Trophoblast cell (in vitro differentiated cells and primary cell): Measurements from ENCODE around the gene UBE2E2.

Experiments used
- DNase-seq, 2 donors: peaks; one replicate each; pipeline ENCODE4 v3.0.0-alpha.2; 2016
- H2AFZ ChIP-seq: 2 replicates; pipeline ENCODE4 v1.6.1; 2013; ENCODE audit warnings: low read length, moderate library complexity, mild to moderate bottlenecking; ENCODE audit not compliant: insufficient read depth, poor library complexity
- H2AK5ac ChIP-seq: 2 replicates; pipeline ENCODE4 v1.6.1; 2013; ENCODE audit warnings: mild to moderate bottlenecking, low read length
- H2BK120ac ChIP-seq: 2 replicates; pipeline ENCODE4 v1.6.1; 2013; ENCODE audit warnings: low read length, mild to moderate bottlenecking, moderate library complexity; ENCODE audit not compliant: insufficient read depth, poor library complexity
- H2BK12ac ChIP-seq: 2 replicates; pipeline ENCODE4 v1.6.1; 2013; ENCODE audit warnings: mild to moderate bottlenecking, low read length, moderate library complexity
- H2BK5ac ChIP-seq: 2 replicates; pipeline ENCODE4 v1.6.1; 2013; ENCODE audit warnings: low read length, low read depth, moderate library complexity, mild to moderate bottlenecking; ENCODE audit not compliant: poor library complexity
- H3K14ac ChIP-seq: 2 replicates; pipeline ENCODE4 v1.6.1; 2013; ENCODE audit warnings: mild to moderate bottlenecking, low read length
- H3K18ac ChIP-seq: 2 replicates; pipeline ENCODE4 v1.6.1; 2013; ENCODE audit warnings: mild to moderate bottlenecking, low read length
- H3K23ac ChIP-seq: 2 replicates; pipeline ENCODE4 v1.6.1; 2013; ENCODE audit warnings: low read length
- H3K27ac ChIP-seq: 2 replicates; pipeline ENCODE4 v1.5.1; 2013; ENCODE audit warnings: low read depth, mild to moderate bottlenecking, inconsistent platforms, low read length, moderate library complexity
- H3K27me3 ChIP-seq: 2 replicates; pipeline ENCODE4 v1.6.1; 2013; ENCODE audit warnings: inconsistent platforms, mild to moderate bottlenecking, low read length, moderate library complexity; ENCODE audit not compliant: insufficient read depth
- H3K36me3 ChIP-seq, 2 experiments: 1 replicate in 1 of 2; 2 replicates in 1 of 2; pipeline ENCODE4 v1.6.1; 2013; ENCODE audit warnings: low read length in 2 of 2, mild to moderate bottlenecking in 2 of 2, moderate library complexity in 1 of 2; ENCODE audit not compliant: insufficient read depth in 2 of 2, control insufficient read depth in 1 of 2
- H3K4ac ChIP-seq: 2 replicates; pipeline ENCODE4 v1.6.1; 2013; ENCODE audit warnings: low read depth, mild to moderate bottlenecking, low read length, moderate library complexity
- H3K4me1 ChIP-seq, 2 experiments: 1 replicate in 1 of 2; 2 replicates in 1 of 2; pipeline ENCODE4 v1.6.1; 2013; ENCODE audit warnings: low read length in 2 of 2, mild to moderate bottlenecking in 2 of 2, moderate library complexity in 1 of 2; ENCODE audit not compliant: insufficient read depth in 2 of 2, control insufficient read depth in 1 of 2
- H3K4me2 ChIP-seq: 2 replicates; pipeline ENCODE4 v1.6.1; 2013; ENCODE audit warnings: inconsistent platforms, mild to moderate bottlenecking, low read length, moderate library complexity
- H3K4me3 ChIP-seq: 2 replicates; pipeline ENCODE4 v1.5.1; 2013; ENCODE audit warnings: mild to moderate bottlenecking, low read depth, low read length, inconsistent platforms
- H3K79me1 ChIP-seq: one replicate; pipeline ENCODE4 v1.6.1; 2013; ENCODE audit warnings: low read length
- H3K79me2 ChIP-seq: 2 replicates; pipeline ENCODE4 v1.6.1; 2013; ENCODE audit warnings: low read length, mild to moderate bottlenecking; ENCODE audit not compliant: control insufficient read depth, insufficient read depth, poor library complexity
- H3K9ac ChIP-seq: 2 replicates; pipeline ENCODE4 v1.6.1; 2013; ENCODE audit warnings: mild to moderate bottlenecking, low read length
- H3K9me3 ChIP-seq: 2 replicates; pipeline ENCODE4 v1.6.1; 2013; ENCODE audit warnings: low read depth, mild to moderate bottlenecking, control low read depth, inconsistent platforms, low read length; ENCODE audit not compliant: insufficient read depth
- H4K12ac ChIP-seq: 2 replicates; pipeline ENCODE4 v1.6.1; 2013; ENCODE audit warnings: low read depth, mild to moderate bottlenecking, low read length, moderate library complexity
- H4K8ac ChIP-seq: 2 replicates; pipeline ENCODE4 v1.6.1; 2013; ENCODE audit warnings: low read depth, mild to moderate bottlenecking, low read length, moderate library complexity
- H4K91ac ChIP-seq: one replicate; pipeline ENCODE4 v1.6.1; 2013; ENCODE audit warnings: low read depth, mild to moderate bottlenecking, low read length, moderate library complexity
- WGBS: extraction: QIAGEN DNeasy Blood & Tissue Kit; methylation state at CpG from one replicate; pipeline ENCODE4 v1.1.7; 2013; ENCODE audit warnings: missing lambda C conversion rate; ENCODE audit not compliant: insufficient read length, insufficient coverage; ENCODE audit errors: extremely low coverage; 5-methylcytosine and 5-hydroxymethylcytosine counted together

The UBE2E2 gene

DNA sequence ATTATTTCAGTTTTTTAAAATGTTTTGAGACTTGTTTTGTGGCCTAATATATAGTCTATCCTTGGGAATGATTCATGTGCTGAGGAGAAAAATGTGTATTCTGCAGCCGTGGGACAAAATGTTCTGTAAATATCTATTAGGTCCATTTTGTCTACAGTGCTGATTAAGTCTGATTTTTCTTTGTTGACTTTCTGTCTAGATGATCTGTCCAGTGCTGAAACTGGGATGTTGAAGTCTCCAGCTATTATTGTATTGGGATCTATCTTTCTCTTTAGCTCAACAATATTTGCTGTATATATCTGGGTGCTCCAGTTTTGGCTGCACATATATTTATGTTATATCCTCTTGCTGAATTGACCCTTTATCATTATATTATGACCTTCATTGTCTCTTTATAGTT lies 85.2 kb downstream of the UBE2E2 start:
- no peak for DNase-seq
- Histone ChIP-seq H3K4me2 (no peak overlapping the region), H3K23ac (no peak overlapping the region), H3K9ac (no peak overlapping the region), H2BK12ac (no peak overlapping the region), H2AFZ (no peak overlapping the region), H4K91ac (no peak overlapping the region), H4K12ac (no peak overlapping the region), H3K79me1 (no peaks in the 10 kb centered on the region), H2BK120ac (no peak overlapping the region), H3K4me1 (no peaks in the 10 kb centered on the region), H4K8ac (no peak overlapping the region), H3K14ac (no peak overlapping the region), H3K9me3 (no peaks in the 10 kb centered on the region), H3K79me2 (no peaks in the 10 kb centered on the region), H2BK5ac (no peak overlapping the region), H3K36me3 (no peaks in the 10 kb centered on the region), H3K18ac (no peak overlapping the region), H3K4me3 (no peak overlapping the region), H3K27me3 (no peaks in the 10 kb centered on the region), H3K4ac (no peak overlapping the region), H3K27ac (no peak overlapping the region), H2AK5ac (no peak overlapping the region)
- WGBS, result no CpG with 5 or more reads among the region's 1 CpG

GRCh38 chr3:23288715-23289114 lies 85.6 kb downstream of the UBE2E2 start:
- Histone ChIP-seq H3K4ac (no peak overlapping the region), H3K18ac (no peak overlapping the region), H3K79me2 (no peaks in the 10 kb centered on the region), H2BK12ac (no peak overlapping the region), H3K36me3 (no peaks in the 10 kb centered on the region), H2AFZ (no peak overlapping the region), H3K9ac (no peak overlapping the region), H4K8ac (no peak overlapping the region), H4K91ac (no peak overlapping the region), H3K23ac (no peak overlapping the region), H3K14ac (no peak overlapping the region), H3K4me2 (no peak overlapping the region), H3K27me3 (no peaks in the 10 kb centered on the region), H2AK5ac (no peak overlapping the region), H3K27ac (no peak overlapping the region), H2BK5ac (no peak overlapping the region), H3K4me1 (no peaks in the 10 kb centered on the region), H3K9me3 (no peaks in the 10 kb centered on the region), H3K4me3 (no peak overlapping the region), H4K12ac (no peak overlapping the region), H2BK120ac (no peak overlapping the region), H3K79me1 (no peaks in the 10 kb centered on the region)
- WGBS, result no CpG with 5 or more reads among the region's 2 CpGs
- no peak for DNase-seq

DNA sequence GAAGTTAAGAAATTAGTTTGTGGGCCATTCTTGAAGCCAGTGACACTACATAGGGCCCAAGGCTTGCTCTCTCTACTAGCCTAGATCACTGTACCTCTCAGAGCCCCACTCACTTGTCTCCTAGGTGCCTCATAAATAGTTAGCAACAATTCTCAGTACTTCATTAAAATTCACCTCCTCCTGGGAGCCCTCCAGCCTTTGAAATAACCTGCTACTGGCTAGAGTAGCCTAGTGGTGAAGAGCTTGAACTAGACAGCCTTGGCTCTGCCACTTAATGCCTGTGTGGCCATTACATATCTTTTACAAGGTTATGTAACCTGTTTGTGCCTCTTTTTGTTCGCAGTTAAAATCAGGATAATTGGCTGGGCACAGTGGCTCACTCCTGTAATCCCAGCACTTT lies 89.3 kb downstream of the UBE2E2 start:
- no peak for DNase-seq
- Histone ChIP-seq H3K4ac (no peak overlapping the region), H3K4me2 (no peak overlapping the region), H2AK5ac (no peak overlapping the region), H3K36me3 (no peaks in the 10 kb centered on the region), H2AFZ (no peak overlapping the region), H4K8ac (no peak overlapping the region), H3K14ac (no peak overlapping the region), H2BK5ac (no peak overlapping the region), H3K79me1 (no peaks in the 10 kb centered on the region), H3K79me2 (no peaks in the 10 kb centered on the region), H4K91ac (no peak overlapping the region), H3K4me1 (no peaks in the 10 kb centered on the region), H3K27ac (no peak overlapping the region), H2BK12ac (no peak overlapping the region), H4K12ac (no peak overlapping the region), H3K18ac (no peak overlapping the region), H3K4me3 (no peak overlapping the region), H3K9ac (no peak overlapping the region), H2BK120ac (no peak overlapping the region), H3K23ac (no peak overlapping the region), H3K27me3 (no peaks in the 10 kb centered on the region), H3K9me3 (no peaks in the 10 kb centered on the region)
- no CpG with 5 or more reads among the region's 1 CpG for WGBS

DNA sequence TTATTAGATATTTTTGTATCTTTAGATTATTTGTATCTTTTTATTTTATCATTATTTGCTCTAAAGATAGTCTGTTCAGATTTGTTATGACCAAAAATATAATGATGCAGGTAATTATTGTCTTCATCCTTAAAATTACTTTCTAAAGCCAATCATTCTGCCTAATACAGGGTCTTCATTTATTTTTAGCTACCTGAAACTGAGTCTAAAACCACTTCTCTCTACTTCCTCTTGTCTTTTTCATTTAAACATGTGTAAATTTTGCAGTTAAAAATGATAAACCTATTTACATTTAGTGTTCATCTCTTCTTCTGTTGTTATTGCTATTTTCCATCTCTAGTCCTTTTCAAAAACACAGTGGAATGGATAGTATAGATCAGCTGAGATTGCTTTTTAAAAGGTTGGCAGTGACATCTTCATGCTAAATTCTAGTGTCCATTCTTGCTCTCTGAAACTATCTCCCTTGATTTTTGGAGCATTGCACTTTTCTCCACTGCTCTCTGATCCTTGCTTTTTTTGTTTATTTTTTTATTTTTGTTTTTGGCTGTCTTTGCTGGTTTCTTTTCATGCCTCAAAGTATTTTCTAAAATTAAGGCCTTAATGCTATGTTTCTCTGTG lies 91.8 kb downstream of the UBE2E2 start:
- H3K27me3 ChIP-seq, result no peaks in the 10 kb centered on the region
- no peak overlapping the region for H4K12ac ChIP-seq
- H2BK12ac ChIP-seq, result no peak overlapping the region
- no peaks in the 10 kb centered on the region for H3K79me2 ChIP-seq
- H3K79me1 ChIP-seq, result no peaks in the 10 kb centered on the region
- H2BK120ac ChIP-seq, result no peak overlapping the region
- DNase-seq, result no peak
- no peak overlapping the region for H3K14ac ChIP-seq
- H2AFZ ChIP-seq, result no peak overlapping the region
- no peak overlapping the region for H4K8ac ChIP-seq
- no peak overlapping the region for H3K9ac ChIP-seq
- no peak overlapping the region for H3K4me2 ChIP-seq
- H3K9me3 ChIP-seq, result no peaks in the 10 kb centered on the region
- no peak overlapping the region for H3K4me3 ChIP-seq
- H3K23ac ChIP-seq, result no peak overlapping the region
- no peaks in the 10 kb centered on the region for H3K36me3 ChIP-seq
- no peak overlapping the region for H3K18ac ChIP-seq
- H3K27ac ChIP-seq, result no peak overlapping the region
- H3K4ac ChIP-seq, result no peak overlapping the region
- no peak overlapping the region for H2BK5ac ChIP-seq
- no peak overlapping the region for H2AK5ac ChIP-seq
- no peak overlapping the region for H4K91ac ChIP-seq
- no peaks in the 10 kb centered on the region for H3K4me1 ChIP-seq
